K562 (cell line): Measurements from ENCODE around the gene TMEM138. TPM values are rescaled to one million over a fixed set of nuclear protein-coding genes. Genes with fewer than 3 reads are reported as not detected.

Experiments used
- ATAC-seq: fragments of 200-7000 bp; cut with Tn5 transposase; 3 replicates; pipeline ENCODE4 v1.9.1; 2020; ENCODE audit warnings: moderate library complexity
- BruUV-seq: library from RNA; stranded (reverse); fragments of 400-500 nt; replicated peaks from 2 replicates; lab custom pipeline; 2021; lab: Mats Ljungman, UMichigan
- CTCF ChIA-PET: fragments of 300-600 bp; formaldehyde crosslinking; extraction: SDS; loops from one replicate; lab custom pipeline; 2021; ENCODE audit warnings: low intra/inter-chr PET ratio; lab: Yijun Ruan, JAX
- POLR2A ChIA-PET: fragments of 300-600, 350-650 bp; sonication (Branson Sonifier 250); formaldehyde crosslinking; extraction: SDS; loops from one replicate; lab custom pipeline; 2021; ENCODE audit warnings: antibody characterized with exemption, inconsistent platforms; lab: Yijun Ruan, JAX
- DNase-seq, 4 experiments: peaks; one replicate each; pipeline versions ENCODE4 v3.0.0 to v3.0.0-alpha.2; 2011 to 2018; ENCODE audit warnings: low spot score in 3 of 4, mixed read lengths in 3 of 4; ENCODE audit errors: extremely low read depth in 1 of 4
- FAIRE-seq: peaks from 2 replicates; lab custom pipeline; 2011; peaks lifted over from hg19 to GRCh38; lab: Jason Lieb, UNC
- H2AFZ ChIP-seq: 2 replicates; pipeline ENCODE4 v1.6.0; 2011; ENCODE audit warnings: low read depth, low read length, control low read depth, inconsistent platforms
- H3K27ac ChIP-seq: fragments of 200-600 bp; 3 replicates; pipeline ENCODE4 v1.8.0; 2011; ENCODE audit warnings: low read depth, mild to moderate bottlenecking, control low read depth, inconsistent platforms, low read length, moderate library complexity, mixed read lengths; ENCODE audit errors: extremely low read depth
- H3K27me3 ChIP-seq, 2 experiments: fragments of 300-600 bp in 1 of 2; 2 replicates in 1 of 2; 3 replicates in 1 of 2; pipeline versions ENCODE4 v1.6.0 to v1.8.0; 2011; ENCODE audit warnings: inconsistent platforms in 2 of 2, low read length in 2 of 2, mild to moderate bottlenecking in 1 of 2, mixed read lengths in 1 of 2, moderate library complexity in 1 of 2; ENCODE audit not compliant: control insufficient read depth in 2 of 2, insufficient read depth in 2 of 2
- H3K36me3 ChIP-seq: fragments of 300-600 bp; 3 replicates; pipeline ENCODE4 v1.8.0; 2011; ENCODE audit warnings: mild to moderate bottlenecking, low read length, inconsistent platforms; ENCODE audit not compliant: control insufficient read depth, insufficient read depth
- H3K4me1 ChIP-seq, 2 experiments: fragments of 200-600 bp in 1 of 2; replicated peaks in 1 of 2; 2 replicates in 1 of 2; 3 replicates in 1 of 2; pipeline versions ENCODE4 v1.5.1 to v1.8.0; 2011; ENCODE audit warnings: inconsistent platforms in 2 of 2, low read length in 2 of 2, mild to moderate bottlenecking in 1 of 2, mixed read lengths in 1 of 2, moderate library complexity in 1 of 2; ENCODE audit not compliant: control insufficient read depth in 2 of 2, insufficient read depth in 2 of 2
- H3K4me2 ChIP-seq: 2 replicates; pipeline ENCODE4 v1.6.1; 2011; ENCODE audit warnings: low read length, control low read depth, inconsistent platforms, mixed read lengths; ENCODE audit not compliant: insufficient read depth
- H3K4me3 ChIP-seq: fragments of 200-600 bp; sonication (generic), shearing (Covaris generic); 2 replicates; pipeline ENCODE4 v1.5.1; 2016; ENCODE audit warnings: control low read depth, inconsistent platforms
- H3K79me2 ChIP-seq: fragments of 200-600 bp; 3 replicates; pipeline ENCODE4 v1.8.0; 2011; ENCODE audit warnings: low read length, inconsistent platforms; ENCODE audit not compliant: control insufficient read depth, insufficient read depth
- H3K9ac ChIP-seq, 2 experiments: 2 replicates each; pipeline versions ENCODE4 v1.6.0 to v1.6.1; 2011; ENCODE audit warnings: low read depth in 2 of 2, low read length in 2 of 2, control low read depth in 1 of 2, inconsistent platforms in 1 of 2, mild to moderate bottlenecking in 1 of 2, mixed read lengths in 1 of 2; ENCODE audit not compliant: insufficient read depth in 1 of 2
- H3K9me1 ChIP-seq: one replicate; pipeline ENCODE4 v1.6.0; 2011; ENCODE audit warnings: inconsistent platforms, mild to moderate bottlenecking, low read length, moderate library complexity; ENCODE audit not compliant: control insufficient read depth, insufficient read depth
- H3K9me3 ChIP-seq: replicated peaks from 2 replicates; pipeline ENCODE4 v1.5.1; 2011; ENCODE audit warnings: low read depth, low read length, inconsistent platforms; ENCODE audit not compliant: control insufficient read depth, insufficient read depth
- H4K20me1 ChIP-seq: replicated peaks from 2 replicates; pipeline ENCODE4 v1.6.1; 2011; ENCODE audit warnings: low read length, inconsistent platforms, mixed read lengths; ENCODE audit not compliant: control insufficient read depth, insufficient read depth
- GABPA ChIP-seq: fragments of 200-800 bp; sonication (Bioruptor generic); conservative IDR thresholded peaks from 2 replicates; pipeline ENCODE4 v1.6.1; 2016; ENCODE audit warnings: low read depth, missing genetic modification characterization, missing compliant biosample characterization
- IRF9 ChIP-seq: fragments of 450-650 bp; IDR thresholded peaks from 2 replicates; pipeline ENCODE4 v1.6.1; 2016; ENCODE audit warnings: missing biosample characterization, missing genetic modification characterization
- NCOA1 ChIP-seq: fragments of 450-650 bp; IDR thresholded peaks from 2 replicates; pipeline ENCODE4 v1.6.1; 2016; ENCODE audit warnings: low read depth
- RUNX1 ChIP-seq: sonication (generic); IDR thresholded peaks from 2 replicates; pipeline ENCODE4 v1.6.1; 2016; ENCODE audit warnings: antibody characterized with exemption, low read depth
- SRSF7 ChIP-seq: fragments of 200-400 bp; formaldehyde crosslinking; optimal IDR thresholded peaks from 2 replicates; pipeline ENCODE3; 2017; ENCODE audit warnings: mild to moderate bottlenecking, low read depth, low read length
- WGBS: fragments of 100-300 bp; shearing (Covaris generic); methylation state at CpG from one replicate; pipeline ENCODE4 v1.1.6; 2016; ENCODE audit warnings: low coverage, mixed read lengths; ENCODE audit not compliant: insufficient coverage; ENCODE audit errors: missing lambda C conversion rate; 5-methylcytosine and 5-hydroxymethylcytosine counted together
- in situ Hi-C: fragments of 300-500 bp; cut with MboI; formaldehyde crosslinking; loops from 4 replicates; pipeline ENCODE4 v1.15.0; 2018; ENCODE audit warnings: inconsistent platforms, mixed read lengths
- intact Hi-C: fragments of 100-400 bp; cut with micrococcal nuclease; formaldehyde crosslinking; loops from 2 replicates; pipeline ENCODE4 v1.14.2; 2022
- polyA plus RNA-seq, 8 experiments: library from polyadenylated mRNA; depleted of rRNA in 4 of 8; stranded (reverse) in 5 of 8; unstranded in 3 of 8; fragments of >200 nt; fragmentation: Nextera tagmentation in 2 of 8; fragmentation: Illumina TruSeq in 1 of 8; extraction: Ambion mirVana in 2 of 8; extraction: Trizol in 1 of 8; gene quantifications; 2 replicates each; pipeline versions ENCODE4 v1.2.1 to v1.2.3, GENCODE V29; 2011 to 2014; ENCODE audit warnings: inconsistent platforms in 1 of 8, missing spikeins in 1 of 8
- total RNA-seq, 7 experiments: library from RNA; depleted of rRNA in 6 of 7; stranded (reverse); fragments of >200 nt in 6 of 7; fragmentation: Illumina TruSeq in 2 of 7; extraction: Trizol in 2 of 7; gene quantifications; 2 replicates each; pipeline versions ENCODE4 v1.2.1 to v1.2.3, GENCODE V29; 2011 to 2021; ENCODE audit warnings: low replicate concordance in 1 of 7

TMEM138 gene
- total and polyA plus RNA-seq, 9 of the 15 experiments (the other 6 are each of a cell fraction or from before 2014, with no cell fraction given) = 23.2 to 168 (median 63.1) TPM

- no peak for TF ChIP-seq GABPA (tag)
- no peak for TF ChIP-seq RUNX1
- TF ChIP-seq SRSF7 = no peak
- no peak for TF ChIP-seq IRF9 (tag)
- TF ChIP-seq NCOA1 = no peak
- FAIRE-seq = no peak
- H3K9me3 ChIP-seq = peaks cover 3% of the 10 kb centered on the region; the same call in 1 of the 2 replicates
- ATAC-seq = no peak
- ChIA-PET CTCF (no interaction called here), POLR2A (interaction anchor here (0.6 to 4.7 kb wide), 3 partner anchors 9 to 21 kb away, joined by 3 to 37 read pairs (median 3); partner anchors contain the start of genes CYB561A3 and TMEM138)
- 89% methylated on average over 8 of the region's 8 CpGs for WGBS
- DNase-seq = no peak
- peaks cover 51% of the 10 kb centered on the region for H3K36me3 ChIP-seq
- H3K27ac ChIP-seq = no peak overlapping the region
- no peak overlapping the region for H3K9ac ChIP-seq
- no peak overlapping the region for H3K4me2 ChIP-seq
- no peaks in the 10 kb centered on the region for H4K20me1 ChIP-seq
- in situ Hi-C loops = no loop called here
- H2AFZ ChIP-seq = no peak overlapping the region
- H3K79me2 ChIP-seq = no peaks in the 10 kb centered on the region
- H3K4me1 ChIP-seq = peaks cover 4 to 7% of the 10 kb centered on the region in 2 experiments; a peak in 4 of 5 replicates
- BruUV-seq = no TSS peak
- H3K4me3 ChIP-seq = no peak overlapping the region
- no peaks in the 10 kb centered on the region for H3K27me3 ChIP-seq
- intact Hi-C loops = no loop called here
- H3K9me1 ChIP-seq = no peaks in the 10 kb centered on the region
These were observed 10.7 kb downstream of the TMEM138 start for GRCh38 chr11:61372659-61373420.
